SKM-1 treated with dmso at 0.1 percent for 144 hours (cell line): ENCODE data around the gene PLEKHO2.
"Not testable (repeated sequence)": the region's sequence is repeated elsewhere in the genome, so short reads cannot be mapped to it uniquely, and the experiment has no call there.

Source experiments
- DNase-seq: peaks from one replicate; lab custom pipeline; 2025; ENCODE audit not compliant: unreplicated experiment; lab: John Stamatoyannopoulos, UW

PLEKHO2 gene

GRCh38 chr15:64841344-64842095 lies at the start of gene PLEKHO2:
PLEKHO2 (plus strand) TSS chr15:64841915; CDS start chr15:64842017, 102 bp downstream.
- DNase-seq, result peak; percentile 94

GRCh38 chr15:64792282-64792681 lies 49.4 kb upstream of the PLEKHO2 start:
- no peak for DNase-seq

GRCh38 chr15:64795299-64795698 lies 46.4 kb upstream of the PLEKHO2 start:
- DNase-seq, result not testable (repeated sequence)

GRCh38 chr15:64795921-64796320 lies 45.8 kb upstream of the PLEKHO2 start:
- not testable (repeated sequence) for DNase-seq

- not testable (repeated sequence) for DNase-seq
Observed at GRCh38 chr15:64798905-64799304, 42.8 kb upstream of the PLEKHO2 start.

- DNase-seq, result no peak
Observed at GRCh38 chr15:64800476-64800875, 41.2 kb upstream of the PLEKHO2 start.

GRCh38 chr15:64803526-64803925 lies 38.2 kb upstream of the PLEKHO2 start:
- DNase-seq, result no peak

GRCh38 chr15:64804619-64805018 lies 37.1 kb upstream of the PLEKHO2 start:
- DNase-seq, result no peak

- DNase-seq, result no peak
Observed at GRCh38 chr15:64806509-64806908, 35.2 kb upstream of the PLEKHO2 start.

- DNase-seq, result no peak
Observed at GRCh38 chr15:64807051-64807749, 34.5 kb upstream of the PLEKHO2 start.

- no peak for DNase-seq
Observed at GRCh38 chr15:64807751-64808222, 33.9 kb upstream of the PLEKHO2 start.

- DNase-seq, result no peak
Observed at GRCh38 chr15:64808785-64809453, 32.8 kb upstream of the PLEKHO2 start.

GRCh38 chr15:64809649-64810496 lies 31.8 kb upstream of the PLEKHO2 start:
- peak; percentile 45 for DNase-seq

GRCh38 chr15:64810497-64811326 lies 31.0 kb upstream of the PLEKHO2 start:
- no peak for DNase-seq

GRCh38 chr15:64813075-64813474 lies 28.6 kb upstream of the PLEKHO2 start:
- no peak for DNase-seq

- DNase-seq, result not testable (repeated sequence)
Observed at GRCh38 chr15:64814283-64814682, 27.4 kb upstream of the PLEKHO2 start.

GRCh38 chr15:64814965-64815364 lies 26.8 kb upstream of the PLEKHO2 start:
- DNase-seq, result peak; percentile 39

- DNase-seq, result no peak
Observed at GRCh38 chr15:64816452-64816851, 25.3 kb upstream of the PLEKHO2 start.

- DNase-seq, result no peak
Observed at GRCh38 chr15:64824929-64825430, 16.7 kb upstream of the PLEKHO2 start.
